Esophagus squamous epithelium (tissue), 4 donors: ENCODE data around the gene PXDC1.

Source experiments
- CTCF ChIP-seq, 6 experiments: fragments of 450-650 bp in 4 of 6; fragments of 200-600 bp in 2 of 6; sonication (generic) in 2 of 6; IDR thresholded peaks; one replicate each; pipeline ENCODE4 v1.5.1; 2016 to 2019; ENCODE audit warnings: antibody characterized with exemption in 6 of 6, mild to moderate bottlenecking in 4 of 6, moderate library complexity in 4 of 6
- POLR2A ChIP-seq, 4 donors: fragments of 450-650 bp; IDR thresholded peaks; one replicate each; pipeline ENCODE4 v1.6.1; 2017; ENCODE audit warnings: antibody characterized with exemption in 4 of 4, mild to moderate bottlenecking in 4 of 4, moderate library complexity in 3 of 4

GRCh38 chr6:3722785-3723184 is 28.7 kb downstream of the PXDC1 start:
- no peak for TF ChIP-seq CTCF (IDR thresholded peaks at IDR 0.05)
- no peak for TF ChIP-seq POLR2A (IDR thresholded peaks at IDR 0.05)
